HEK293T (cell line): ENCODE results near the gene PTPN2.

Experiments
- CTCF ChIA-PET: fragments of 350-600 bp; formaldehyde crosslinking; extraction: SDS; loops from one replicate; lab custom pipeline; 2021; ENCODE audit warnings: antibody characterized with exemption, inconsistent platforms; lab: Yijun Ruan, JAX
- POLR2A ChIA-PET: fragments of 350-600 bp; formaldehyde crosslinking; extraction: SDS; loops from one replicate; lab custom pipeline; 2020; ENCODE audit warnings: antibody characterized with exemption, inconsistent platforms; lab: Yijun Ruan, JAX
- DNase-seq: peaks from one replicate; pipeline ENCODE4 v3.0.0; 2012; ENCODE audit warnings: mixed read lengths; ENCODE audit errors: extremely low spot score
- ARNT ChIP-seq: fragments of 450-650 bp; IDR thresholded peaks from 2 replicates; pipeline ENCODE4 v1.6.1; 2017; ENCODE audit warnings: mild to moderate bottlenecking
- BHLHE40 ChIP-seq: fragments of 450-650 bp; IDR thresholded peaks from 2 replicates; pipeline ENCODE4 v1.6.1; 2016; ENCODE audit warnings: mild to moderate bottlenecking, moderate library complexity, borderline replicate concordance
- CTBP1 ChIP-seq: fragments of 450-650 bp; IDR thresholded peaks from 2 replicates; pipeline ENCODE4 v1.6.1; 2016; ENCODE audit warnings: borderline replicate concordance
- ELF4 ChIP-seq: fragments of 450-650 bp; IDR thresholded peaks from 2 replicates; pipeline ENCODE4 v1.6.1; 2017; ENCODE audit warnings: antibody characterized with exemption
- FOXA1 ChIP-seq: fragments of 450-650 bp; IDR thresholded peaks from 2 replicates; pipeline ENCODE4 v1.6.1; 2016; ENCODE audit warnings: mild to moderate bottlenecking
- FOXK2 ChIP-seq: fragments of 450-650 bp; IDR thresholded peaks from 2 replicates; pipeline ENCODE4 v1.6.1; 2016; ENCODE audit warnings: mild to moderate bottlenecking
- FOXM1 ChIP-seq: fragments of 450-650 bp; IDR thresholded peaks from 2 replicates; pipeline ENCODE4 v1.6.1; 2017; ENCODE audit warnings: mild to moderate bottlenecking, borderline replicate concordance
- HDGF ChIP-seq: fragments of 450-650 bp; IDR thresholded peaks from 2 replicates; pipeline ENCODE4 v1.6.1; 2017; ENCODE audit warnings: antibody characterized with exemption, borderline replicate concordance
- L3MBTL2 ChIP-seq: fragments of 450-650 bp; conservative IDR thresholded peaks from 2 replicates; pipeline ENCODE4 v1.6.1; 2016; ENCODE audit warnings: mild to moderate bottlenecking
- LEF1 ChIP-seq: fragments of 450-650 bp; IDR thresholded peaks from 2 replicates; pipeline ENCODE4 v1.6.1; 2017; ENCODE audit warnings: mild to moderate bottlenecking, borderline replicate concordance
- NFRKB ChIP-seq: fragments of 450-650 bp; IDR thresholded peaks from 2 replicates; pipeline ENCODE4 v1.6.1; 2016; ENCODE audit warnings: mild to moderate bottlenecking, moderate library complexity
- PKNOX1 ChIP-seq: fragments of 450-650 bp; IDR thresholded peaks from 2 replicates; pipeline ENCODE4 v1.6.1; 2016
- SP1 ChIP-seq: fragments of 450-650 bp; IDR thresholded peaks from 2 replicates; pipeline ENCODE4 v1.6.1; 2017
- SUZ12 ChIP-seq: fragments of 450-650 bp; IDR thresholded peaks from 2 replicates; pipeline ENCODE4 v1.6.1; 2016; ENCODE audit warnings: mild to moderate bottlenecking
- TARDBP ChIP-seq: fragments of 450-650 bp; IDR thresholded peaks from 2 replicates; pipeline ENCODE4 v1.6.1; 2016
- ZNF384 ChIP-seq: fragments of 450-650 bp; IDR thresholded peaks from 2 replicates; pipeline ENCODE4 v1.6.1; 2016

PTPN2 gene

GRCh38 chr18:12928641-12929040, 44.6 kb upstream of the PTPN2 start:
- ChIA-PET CTCF (no interaction called here), POLR2A (no interaction called here)
- TF ChIP-seq LEF1 (no peak), BHLHE40 (no peak), CTBP1 (no peak), ZNF384 (no peak), HDGF (no peak), ARNT (no peak), L3MBTL2 (no peak), FOXK2 (no peak)
- DNase-seq, result no peak

- POLR2A ChIA-PET, result no interaction called here
- TF ChIP-seq SP1 (no peak), NFRKB (no peak), FOXM1 (no peak), PKNOX1 (no peak), ELF4 (no peak), HDGF (no peak), LEF1 (no peak), CTBP1 (no peak), ZNF384 (no peak), ARNT (no peak)
- DNase-seq, result no peak
- CTCF ChIA-PET, result no interaction called here
Measured at GRCh38 chr18:12928206-12928605, 44.2 kb upstream of the PTPN2 start.

- POLR2A ChIA-PET, result no interaction called here
- TF ChIP-seq CTBP1 (no peak), BHLHE40 (no peak), HDGF (no peak), LEF1 (no peak), FOXK2 (no peak), SUZ12 (no peak), SP1 (no peak), ELF4 (no peak), NFRKB (no peak), TARDBP (no peak), ARNT (no peak), ZNF384 (no peak), FOXM1 (no peak), FOXA1 (no peak), L3MBTL2 (no peak), PKNOX1 (no peak)
- DNase-seq, result no peak
- CTCF ChIA-PET, result no interaction called here
Measured at GRCh38 chr18:12924616-12925015, 40.6 kb upstream of the PTPN2 start.

- TF ChIP-seq BHLHE40 (no peak), CTBP1 (no peak), SUZ12 (no peak), L3MBTL2 (no peak), SP1 (no peak), FOXA1 (no peak), FOXK2 (no peak), ZNF384 (no peak), HDGF (no peak), FOXM1 (no peak), PKNOX1 (no peak), TARDBP (no peak), ARNT (no peak), LEF1 (no peak), NFRKB (no peak), ELF4 (no peak)
- CTCF ChIA-PET, result no interaction called here
- DNase-seq, result no peak
- POLR2A ChIA-PET, result no interaction called here
Measured at GRCh38 chr18:12922266-12922665, 38.2 kb upstream of the PTPN2 start.

- TF ChIP-seq L3MBTL2, result no peak
- no peak for TF ChIP-seq ARNT
- no peak for TF ChIP-seq TARDBP
- no peak for TF ChIP-seq CTBP1
- TF ChIP-seq LEF1, result no peak
- no peak for TF ChIP-seq FOXA1
- no peak for TF ChIP-seq NFRKB
- no peak for TF ChIP-seq PKNOX1
- no peak for TF ChIP-seq ZNF384
- TF ChIP-seq SP1, result no peak
- TF ChIP-seq SUZ12, result no peak
- TF ChIP-seq HDGF, result no peak
- TF ChIP-seq FOXM1, result no peak
- no peak for TF ChIP-seq ELF4
- no peak for TF ChIP-seq BHLHE40
- TF ChIP-seq FOXK2, result no peak
- no peak for DNase-seq
- ChIA-PET CTCF (no interaction called here), POLR2A (interaction anchor here (0.7 kb wide), 1 partner anchor 70 kb away, joined by 3 read pairs; the partner anchor contains the start of gene CEP192)
Measured at GRCh38 chr18:12921178-12921577, 37.1 kb upstream of the PTPN2 start.
